ENCODE results near the gene ERMAP.
A peak's percentile ranks its signal among the peaks of the same experiment; 100 is the strongest.
"Not testable (repeated sequence)": the region's sequence is repeated elsewhere in the genome, so short reads cannot be mapped to it uniquely, and the experiment has no call there.

ERMAP gene

DNA sequence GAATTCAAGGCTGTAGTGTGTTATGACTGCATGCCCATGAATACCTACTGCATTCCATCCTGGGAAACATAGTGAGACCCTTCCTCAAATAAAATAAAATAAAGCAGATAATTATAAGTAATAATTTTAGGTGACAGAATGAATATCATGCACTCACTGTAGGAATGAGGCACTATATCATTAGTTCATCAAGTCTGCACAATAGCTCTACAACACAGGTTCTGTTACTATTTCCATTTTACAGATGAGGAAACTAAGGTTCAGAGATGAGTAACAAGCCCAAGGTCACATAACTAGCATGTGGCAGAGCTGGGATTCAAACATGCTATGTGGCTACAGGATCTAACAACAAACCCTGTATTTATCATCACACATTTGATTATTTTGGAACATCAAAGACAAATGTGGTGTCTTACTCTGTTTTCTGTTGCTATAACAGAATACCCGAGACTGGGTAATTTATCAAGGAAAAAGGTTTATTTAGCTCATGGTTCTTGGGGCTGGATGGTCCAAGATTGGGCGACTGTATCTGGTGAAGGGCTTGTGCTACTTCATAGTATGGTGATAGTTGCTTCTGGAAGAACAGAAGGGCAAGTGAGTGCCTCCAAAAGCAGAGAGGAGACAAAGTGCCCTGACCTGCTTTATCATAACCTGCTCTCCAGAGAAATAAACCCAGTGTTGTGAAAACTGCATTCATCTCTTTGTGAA, 24.7 kb downstream of the ERMAP start:
- DNase-seq, result no peak

DNA sequence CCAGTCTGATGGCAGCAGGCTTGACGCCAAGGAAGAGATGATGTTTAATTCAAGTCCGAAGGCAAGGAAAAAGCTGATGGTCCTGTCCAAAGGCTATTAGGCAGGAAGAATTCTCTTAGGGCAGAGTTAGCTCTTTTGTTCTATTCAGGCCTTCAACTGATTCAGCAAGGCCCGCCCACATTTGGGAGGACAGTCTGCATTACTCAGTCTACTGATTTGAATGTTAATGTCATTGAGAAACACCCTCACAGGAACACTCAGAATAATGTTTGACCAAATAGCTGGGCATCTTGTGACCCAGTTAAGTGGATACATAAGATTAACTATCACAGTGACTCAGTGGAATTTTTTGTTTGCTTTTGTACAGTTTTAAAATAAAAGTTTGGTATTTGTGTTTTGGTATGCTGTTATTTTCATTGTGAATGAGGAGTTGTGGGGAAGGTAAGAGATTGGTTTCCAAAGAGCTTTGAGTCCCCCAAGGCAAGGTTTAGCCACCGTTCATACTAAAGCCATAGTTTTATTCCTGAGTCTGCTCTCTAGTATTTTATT, 27.7 kb downstream of the ERMAP start:
- peak in 2 of 51 donors; percentile 4 to 28 for DNase-seq

DNA sequence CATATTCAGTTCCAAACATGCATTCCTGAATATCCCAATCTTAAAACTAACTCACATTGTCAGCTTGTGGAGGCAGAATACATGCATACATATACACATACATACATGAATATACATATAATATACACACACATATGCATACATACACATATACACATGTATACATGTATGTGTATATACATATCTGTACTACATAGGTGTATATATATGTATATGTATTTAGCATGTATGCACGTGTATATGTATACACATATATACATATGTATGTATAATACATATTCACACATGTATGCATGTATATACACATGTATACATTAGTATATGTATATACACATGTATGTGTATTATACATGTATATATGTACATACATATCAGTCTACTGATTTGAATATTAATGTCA, 28.3 kb downstream of the ERMAP start:
- DNase-seq, result no peak

DNA sequence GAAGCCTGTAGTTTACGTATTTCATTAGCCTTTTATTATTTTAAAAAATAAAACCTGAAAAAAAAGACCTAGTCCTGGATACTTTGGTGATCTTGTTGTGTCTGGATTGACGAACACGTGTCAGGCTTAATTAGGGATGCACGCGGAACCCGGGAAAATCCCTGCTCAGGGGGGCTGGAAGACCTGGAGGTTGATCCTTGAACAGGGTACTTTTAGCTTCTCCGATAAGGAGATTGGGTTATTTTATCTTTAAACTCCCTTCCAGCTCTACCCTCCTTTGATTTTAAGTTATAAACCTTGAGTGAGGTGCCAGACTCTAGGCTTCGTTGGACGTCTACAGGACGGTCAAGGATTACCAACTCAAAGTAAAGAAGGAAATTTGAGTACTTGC, 28.9 kb downstream of the ERMAP start:
- DNase-seq, result no peak

DNA sequence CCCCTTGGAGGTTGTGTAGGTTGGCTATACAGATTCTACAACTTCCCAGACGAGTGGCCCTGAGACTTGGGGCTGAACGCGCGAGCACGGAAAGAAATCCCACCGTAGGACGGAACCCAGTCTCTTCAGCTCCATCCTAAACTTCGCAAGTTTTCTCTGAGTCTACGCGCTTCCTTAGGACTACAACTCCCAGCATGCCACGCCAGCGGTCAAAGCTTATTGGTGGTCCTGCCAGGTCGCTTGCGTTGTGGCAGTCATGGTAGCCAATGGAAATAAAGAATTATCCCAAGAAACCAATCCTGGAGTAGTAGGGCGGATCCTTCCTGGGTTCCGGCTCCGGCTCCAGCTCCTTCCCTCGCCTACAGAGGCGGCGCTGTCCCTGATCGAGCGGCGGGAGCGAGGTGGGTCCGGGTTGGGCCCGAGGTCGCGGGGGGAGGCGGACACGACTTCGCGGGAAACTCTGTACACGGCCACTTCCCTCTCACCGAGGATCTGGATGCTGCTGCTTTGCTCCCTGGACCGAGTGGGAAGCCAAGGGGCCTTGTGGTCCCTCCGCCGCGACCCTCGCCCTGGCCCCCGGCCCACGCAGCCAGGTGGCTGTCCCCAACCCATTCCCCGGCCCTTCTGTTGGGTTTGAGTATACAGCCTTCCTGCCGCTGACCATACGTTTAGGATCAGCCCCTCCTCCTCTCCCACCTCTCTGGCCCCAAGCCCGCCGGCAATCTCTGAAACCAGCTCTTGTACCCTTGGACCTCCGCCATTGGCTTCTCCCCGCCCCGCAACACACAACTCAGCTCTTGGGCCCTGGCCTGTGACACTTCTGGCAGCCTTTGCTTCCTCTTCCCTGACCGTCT, 29.6 kb downstream of the ERMAP start, which contains the start of gene ZNF691:
ZNF691 (plus strand) TSS at position 357 of the 854 bp plus-strand sequence. CDS start 3,046 bp downstream, outside the sequence.
- DNase-seq, result peak; percentile 34 to 97 (median 88)

DNA sequence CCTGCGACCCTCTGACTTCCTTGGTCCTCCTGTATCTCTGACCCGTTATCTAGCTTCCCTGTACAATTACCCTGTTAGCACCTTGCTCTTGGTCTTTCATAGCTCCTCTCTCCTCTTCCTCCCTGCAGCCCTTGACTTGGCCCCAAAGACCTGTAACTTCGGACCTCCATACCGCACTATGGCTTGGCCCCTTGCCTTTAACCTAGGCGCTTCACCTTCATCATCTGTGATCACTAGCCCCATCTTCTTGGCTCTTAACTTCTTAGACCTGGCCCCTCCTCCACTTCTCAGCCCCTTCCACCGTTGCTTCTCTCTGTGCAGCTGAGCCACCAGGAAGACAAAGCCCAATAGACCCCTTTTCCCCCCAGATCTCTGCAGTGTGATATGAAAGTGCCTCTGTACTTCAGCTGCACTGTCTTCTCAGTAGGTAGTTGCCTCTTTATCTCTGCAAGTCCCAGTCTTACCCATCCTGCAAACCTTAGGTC, 30.2 kb downstream of the ERMAP start:
- no peak for DNase-seq

DNA sequence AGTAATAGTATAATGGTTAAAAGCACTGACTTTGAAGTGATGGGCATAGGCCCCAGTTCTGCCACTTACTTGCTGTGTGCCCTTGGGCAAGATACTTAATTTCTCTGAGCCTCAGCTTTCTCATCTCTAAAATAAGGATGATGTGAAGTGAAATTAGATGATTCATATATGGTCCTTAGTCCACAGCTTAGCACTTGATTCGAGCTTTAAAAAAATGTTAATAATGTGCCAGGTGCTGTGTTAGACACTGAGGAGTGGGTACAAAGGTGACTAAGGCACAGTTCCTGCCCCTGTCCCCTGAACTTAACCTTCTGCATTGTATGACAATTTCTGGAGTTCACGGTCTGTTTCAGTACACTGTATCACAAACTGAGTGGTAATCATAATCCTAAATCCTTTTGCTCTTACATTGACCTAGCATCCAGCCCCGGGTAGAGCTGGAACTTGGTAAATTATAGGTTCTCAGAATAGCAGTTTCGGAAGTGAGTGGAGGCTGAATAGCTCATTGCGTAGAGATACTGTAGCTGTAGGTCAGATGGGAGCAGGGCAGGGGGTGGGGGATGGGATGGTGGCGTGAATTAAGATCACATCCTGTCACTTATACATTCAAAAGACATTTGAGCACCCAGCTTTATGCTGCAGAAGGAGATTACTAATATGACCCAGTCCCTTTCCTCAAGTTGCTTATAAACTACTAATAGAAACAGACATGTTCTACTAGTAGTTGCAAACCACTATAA, 31.0 kb downstream of the ERMAP start:
- DNase-seq, result no peak

DNA sequence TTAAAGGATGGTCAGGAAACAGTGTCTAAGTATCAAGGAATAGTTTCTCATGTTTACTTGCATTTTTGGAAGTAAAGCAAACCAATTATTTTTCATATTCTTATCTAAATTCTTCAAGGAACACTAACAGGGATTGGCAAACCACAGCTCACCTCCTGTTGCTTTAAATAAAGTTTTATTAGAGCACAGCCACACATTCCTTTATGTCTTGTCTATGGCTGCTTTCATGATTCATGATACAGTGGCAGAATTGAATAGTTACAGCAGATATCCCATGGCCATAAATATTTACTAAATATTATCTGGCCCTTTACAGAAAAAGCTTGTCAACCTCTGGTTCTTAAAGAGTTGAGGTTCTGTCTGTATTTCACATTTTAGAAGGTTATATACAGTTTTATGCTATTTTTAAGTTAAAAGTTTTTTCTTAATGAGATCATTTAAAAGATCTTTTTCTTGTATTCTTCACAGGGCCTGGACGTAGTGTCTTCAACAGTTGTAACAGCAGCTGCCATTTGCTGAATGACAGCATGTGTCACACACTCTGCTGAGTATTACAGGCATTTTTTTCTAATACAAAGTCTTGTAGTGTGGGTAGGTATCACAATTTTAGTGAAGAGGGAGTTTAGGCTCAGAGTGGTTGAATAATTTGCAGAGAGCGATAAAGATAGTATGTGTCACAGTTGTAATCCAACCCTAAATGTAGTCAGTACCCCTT, 32.1 kb downstream of the ERMAP start:
- no peak for DNase-seq

DNA sequence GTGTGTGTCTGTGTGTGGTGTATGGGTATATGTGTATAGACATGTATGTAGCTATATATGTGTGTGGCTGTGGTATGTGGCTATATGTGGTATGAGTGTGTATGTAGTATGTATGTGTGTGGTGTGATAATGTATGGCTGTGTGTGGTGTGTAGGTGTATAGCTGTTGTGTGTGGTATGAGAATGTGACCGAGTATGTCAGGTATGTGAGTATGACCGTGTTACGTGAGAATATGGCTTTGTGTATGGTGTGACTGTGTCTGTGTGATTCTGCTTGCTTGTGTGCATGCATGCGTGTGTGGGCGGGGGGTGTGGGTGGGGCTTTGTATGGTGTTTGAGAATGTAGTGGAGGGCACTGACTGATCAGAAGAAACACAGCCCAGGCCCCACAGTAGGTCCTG, 33.0 kb downstream of the ERMAP start:
- DNase-seq, result no peak

DNA sequence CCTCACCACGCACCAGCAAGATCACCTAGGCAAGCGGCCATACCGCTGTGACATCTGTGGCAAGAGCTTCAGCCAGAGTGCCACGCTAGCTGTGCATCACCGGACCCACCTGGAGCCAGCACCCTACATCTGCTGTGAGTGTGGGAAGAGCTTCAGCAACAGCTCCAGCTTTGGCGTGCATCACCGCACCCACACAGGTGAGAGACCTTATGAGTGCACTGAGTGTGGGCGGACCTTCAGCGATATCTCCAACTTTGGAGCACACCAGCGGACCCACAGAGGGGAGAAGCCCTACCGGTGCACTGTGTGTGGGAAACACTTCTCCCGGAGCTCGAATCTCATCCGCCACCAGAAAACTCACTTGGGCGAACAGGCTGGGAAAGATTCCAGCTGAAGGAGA, 34.5 kb downstream of the ERMAP start:
- no peak for DNase-seq

DNA sequence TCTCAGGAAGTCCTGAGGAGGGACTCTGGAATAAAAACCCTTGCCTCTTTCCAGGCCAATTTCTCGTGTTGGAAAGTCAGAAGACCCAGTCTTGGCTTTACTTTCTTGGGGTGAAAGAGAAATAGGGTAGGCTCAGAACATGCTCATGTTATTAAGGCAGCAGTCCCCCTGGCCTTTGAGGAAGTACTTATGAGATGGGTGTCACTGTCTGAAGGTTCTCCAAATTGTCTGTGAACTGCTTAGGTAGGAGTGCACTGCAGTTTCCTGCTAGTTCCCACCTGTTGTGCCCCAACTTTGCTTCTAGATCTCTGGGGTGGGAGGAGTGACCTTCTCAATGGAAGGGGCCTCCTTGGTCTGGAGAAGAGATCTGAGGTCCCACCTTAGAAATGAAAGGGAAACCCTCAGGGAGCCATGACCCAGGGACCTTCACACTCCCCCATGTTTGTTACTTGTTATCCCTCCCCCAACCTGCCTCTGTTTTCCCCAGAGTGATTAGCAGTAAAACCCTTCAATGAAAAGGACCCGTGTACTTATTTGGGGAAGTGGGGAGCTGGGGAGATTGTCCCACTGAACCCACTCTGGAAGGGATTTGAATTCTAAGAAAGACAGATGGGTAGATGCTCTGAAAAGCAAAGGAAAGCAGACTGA, 35.2 kb downstream of the ERMAP start:
- DNase-seq, result no peak

DNA sequence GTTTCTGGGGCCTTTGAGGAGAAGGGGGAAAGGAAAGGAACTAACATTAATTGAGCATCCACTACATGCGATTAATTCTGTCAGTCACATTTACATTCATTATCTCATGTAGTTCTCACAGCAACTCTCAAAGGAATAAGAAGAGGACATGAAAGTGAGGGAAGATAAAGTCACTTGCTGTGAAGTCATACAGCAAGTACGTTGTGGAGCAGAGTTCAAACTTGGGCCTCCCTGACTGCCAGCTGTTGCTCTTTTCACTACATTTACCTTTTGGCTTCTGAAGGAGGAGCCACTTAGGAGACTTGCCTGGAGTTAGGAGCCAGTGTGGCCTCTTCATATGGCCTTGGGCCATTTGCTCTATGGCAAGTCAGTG, 35.7 kb downstream of the ERMAP start:
- no peak for DNase-seq

DNA sequence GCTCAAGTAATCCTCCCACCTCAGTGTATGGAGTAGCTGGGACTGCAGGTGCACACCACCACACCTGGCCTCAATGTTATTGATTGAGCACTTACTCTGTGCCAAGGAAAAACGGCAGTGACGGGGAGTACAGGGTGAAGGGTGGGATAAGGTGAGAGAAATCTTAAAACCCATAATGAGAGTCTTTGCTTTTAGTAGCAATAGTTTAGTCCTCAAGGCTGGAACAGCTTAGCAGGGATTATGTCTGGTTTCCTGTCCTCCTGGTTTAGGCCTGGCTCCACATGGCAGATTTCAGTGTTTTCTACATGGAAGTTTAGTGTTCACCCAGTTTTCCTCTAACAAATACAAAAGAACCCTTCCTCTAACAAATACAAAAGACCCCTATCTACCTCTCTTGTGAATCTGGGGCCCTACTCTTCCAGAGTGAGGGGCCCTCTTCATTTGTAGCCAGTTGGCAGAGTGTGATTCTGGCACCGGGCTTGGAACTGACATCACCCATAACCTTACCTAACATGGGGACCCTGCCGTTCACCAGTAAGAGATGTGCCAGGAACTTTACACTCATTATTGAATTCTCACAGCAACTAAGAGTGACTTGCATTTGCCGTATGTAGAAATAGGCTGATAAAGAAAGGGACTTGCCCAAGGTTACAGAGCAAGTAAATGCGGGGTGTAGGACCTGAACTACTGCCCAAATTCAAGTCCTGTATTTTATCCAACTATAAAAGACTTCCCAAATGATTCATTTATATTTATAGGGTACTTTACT, 36.4 kb downstream of the ERMAP start:
- DNase-seq, result no peak

DNA sequence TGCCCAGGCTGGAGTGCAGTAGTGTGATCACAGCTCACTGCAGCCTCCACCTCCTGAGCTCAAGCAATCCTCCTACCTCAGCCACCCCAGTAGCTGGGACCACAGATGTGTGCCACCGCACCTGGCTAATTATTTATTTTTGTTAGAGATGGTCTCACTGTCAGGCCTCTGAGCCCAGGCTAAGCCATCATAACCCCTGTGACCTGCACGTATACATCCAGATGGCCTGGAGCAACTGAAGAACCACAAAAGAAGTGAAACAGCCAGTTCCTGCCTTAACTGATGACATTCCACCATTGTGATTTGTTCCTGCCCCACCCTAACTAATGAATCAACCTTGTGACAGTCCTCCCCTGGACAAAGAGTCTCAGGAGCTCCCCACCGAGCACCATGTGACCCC, 39.6 kb downstream of the ERMAP start:
- not testable (repeated sequence) for DNase-seq

DNA sequence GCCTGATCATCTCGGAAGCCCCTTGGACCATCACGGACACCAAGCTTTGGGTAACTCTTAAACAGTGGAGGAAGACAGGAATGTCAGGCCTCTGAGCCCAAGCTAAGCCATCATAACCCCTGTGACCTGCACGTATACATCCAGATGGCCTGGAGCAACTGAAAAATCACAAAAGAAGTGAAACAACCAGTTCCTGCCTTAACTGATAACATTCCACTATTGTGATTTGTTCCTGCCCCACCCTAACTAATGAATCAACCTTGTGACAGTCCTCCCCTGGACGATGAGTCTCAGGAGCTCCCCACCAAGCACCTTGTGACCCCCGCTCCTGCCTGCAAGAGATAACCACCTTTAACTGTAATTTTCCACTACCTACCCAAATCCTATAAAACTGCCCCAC, 42.4 kb downstream of the ERMAP start:
- not testable (repeated sequence) for DNase-seq

DNA sequence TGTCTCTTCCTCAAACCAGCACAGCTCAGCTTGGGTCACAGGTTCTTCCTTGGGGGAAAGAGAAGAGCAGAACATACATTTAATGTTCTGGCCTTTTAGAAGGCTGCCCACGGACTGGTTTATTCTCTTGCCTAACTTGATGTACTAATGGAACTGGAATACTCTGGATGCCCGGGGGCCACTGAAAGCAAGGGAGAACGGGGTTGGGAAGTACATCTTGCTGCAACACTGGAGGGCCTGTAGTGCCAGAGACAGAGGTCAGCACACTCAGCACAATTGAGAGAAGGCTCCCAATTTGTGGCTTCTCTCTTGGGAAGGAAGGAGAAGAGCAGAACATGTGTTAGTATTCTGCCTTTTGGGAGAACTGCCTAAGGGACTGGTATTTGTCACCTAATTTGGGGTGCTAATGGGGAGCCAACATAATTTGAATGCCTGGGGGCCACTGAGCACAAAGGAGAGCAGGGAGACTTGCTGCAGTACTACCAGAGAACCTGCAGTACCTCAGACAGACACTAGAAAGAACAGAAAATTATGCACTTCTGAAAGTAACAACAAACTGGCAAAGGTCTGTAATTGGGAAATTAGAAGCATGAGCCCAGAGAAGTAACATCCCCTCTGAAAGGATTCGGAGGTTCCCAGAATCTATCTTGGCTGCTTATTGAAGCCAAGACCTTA, 43.6 kb downstream of the ERMAP start:
- DNase-seq, result no peak

DNA sequence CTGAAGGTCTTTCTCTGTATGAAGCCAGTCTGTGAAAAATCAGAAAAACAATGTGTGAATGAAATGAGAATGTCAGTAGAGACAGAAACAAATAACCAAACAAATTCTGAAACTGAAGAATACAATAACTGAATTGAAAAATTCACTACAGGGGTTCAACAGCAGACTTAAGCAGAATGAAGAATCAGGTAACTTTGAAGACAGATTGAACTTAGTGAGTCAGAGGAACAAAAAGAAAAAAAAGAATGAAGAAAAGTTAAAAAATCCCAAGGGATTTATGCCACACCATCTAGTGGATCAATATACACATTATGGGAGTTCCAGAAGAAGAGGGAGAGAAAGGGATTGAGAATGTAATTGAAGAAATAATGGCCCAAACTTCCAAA, 44.1 kb downstream of the ERMAP start:
- DNase-seq, result no peak

DNA sequence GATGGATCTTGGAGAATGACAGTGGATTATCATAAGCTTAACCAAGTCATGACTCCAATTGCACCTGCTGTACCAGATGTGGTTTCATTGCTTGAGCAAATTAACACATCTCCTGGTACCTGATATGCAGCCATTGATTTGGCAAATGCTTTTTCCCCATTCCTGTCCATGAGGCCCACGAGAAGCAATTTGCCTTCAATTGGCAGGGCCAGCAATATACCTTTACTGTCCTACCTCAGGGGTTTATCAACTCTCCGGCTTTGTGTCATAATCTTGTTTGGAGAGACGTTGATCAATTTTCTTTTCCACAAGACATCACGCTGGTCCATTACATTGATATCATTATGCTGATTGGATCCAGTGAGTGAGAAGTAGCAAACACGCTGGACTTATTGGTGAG, 49.6 kb downstream of the ERMAP start:
- DNase-seq, result no peak

DNA sequence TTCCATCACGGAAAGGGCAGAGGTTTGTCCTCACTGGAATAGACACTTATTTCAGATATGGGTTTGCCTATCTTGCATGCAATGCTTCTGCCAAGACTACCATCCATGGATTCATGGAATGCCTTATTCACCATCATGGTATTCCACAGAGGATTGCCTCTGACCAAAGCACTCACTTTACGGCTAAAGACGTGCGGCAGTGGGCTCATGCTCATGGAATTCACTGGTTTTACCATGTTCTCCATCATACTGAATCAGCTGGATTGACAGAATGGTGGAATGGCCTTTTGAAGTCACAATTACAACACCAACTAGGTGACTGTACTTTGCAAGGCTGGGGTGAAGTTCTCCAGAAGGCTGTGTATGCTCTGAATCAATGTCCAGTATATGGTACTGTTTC, 51.5 kb downstream of the ERMAP start:
- not testable (repeated sequence) for DNase-seq

Measured in hypothalamus (tissue), 51 donors.